OCI-LY1 (cell line): ENCODE data around the gene LALBA.

Experiments
- EZH2 ChIP-seq: fragments of 200-600 bp; sonication (generic), shearing (Covaris generic); IDR thresholded peaks from 2 replicates; pipeline ENCODE4 v1.8.0; 2017; ENCODE audit warnings: borderline replicate concordance, mixed run types, mild to moderate bottlenecking, antibody characterized with exemption, low read length, moderate library complexity, mixed read lengths
- TF ChIP-seq, protein P1 (sequence below): fragments of 200-600 bp; sonication (generic), shearing (Covaris generic); IDR thresholded peaks from 2 replicates; pipeline ENCODE4 v1.5.1; 2017; ENCODE audit warnings: mild to moderate bottlenecking, antibody characterized with exemption, low read length, moderate library complexity, mixed read lengths

DNA sequence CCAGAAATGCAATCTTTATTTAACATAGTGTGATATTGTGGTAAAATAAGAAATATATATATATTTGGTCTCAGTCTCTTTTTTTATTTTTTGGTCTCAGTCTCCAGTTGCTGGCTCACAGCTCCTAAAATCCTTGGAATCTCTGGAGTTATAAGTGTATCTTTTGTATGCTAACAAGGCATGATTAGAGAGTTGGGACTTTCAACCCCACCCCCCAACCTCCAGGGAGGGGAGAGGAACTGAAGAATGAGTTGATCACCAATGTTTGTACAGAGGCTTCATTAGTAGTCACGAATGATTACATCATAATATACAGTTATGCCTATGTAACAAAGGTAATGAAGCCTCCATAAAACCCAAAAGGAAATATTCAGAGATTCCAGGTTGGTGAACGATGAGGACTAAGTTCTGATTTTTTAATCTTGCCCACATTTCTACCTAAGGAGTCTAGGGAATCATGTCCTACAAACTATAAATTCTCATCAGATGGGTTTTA is 22.8 kb upstream of the LALBA start:
- no peak for TF ChIP-seq EZH2
- TF ChIP-seq, protein P1, sequence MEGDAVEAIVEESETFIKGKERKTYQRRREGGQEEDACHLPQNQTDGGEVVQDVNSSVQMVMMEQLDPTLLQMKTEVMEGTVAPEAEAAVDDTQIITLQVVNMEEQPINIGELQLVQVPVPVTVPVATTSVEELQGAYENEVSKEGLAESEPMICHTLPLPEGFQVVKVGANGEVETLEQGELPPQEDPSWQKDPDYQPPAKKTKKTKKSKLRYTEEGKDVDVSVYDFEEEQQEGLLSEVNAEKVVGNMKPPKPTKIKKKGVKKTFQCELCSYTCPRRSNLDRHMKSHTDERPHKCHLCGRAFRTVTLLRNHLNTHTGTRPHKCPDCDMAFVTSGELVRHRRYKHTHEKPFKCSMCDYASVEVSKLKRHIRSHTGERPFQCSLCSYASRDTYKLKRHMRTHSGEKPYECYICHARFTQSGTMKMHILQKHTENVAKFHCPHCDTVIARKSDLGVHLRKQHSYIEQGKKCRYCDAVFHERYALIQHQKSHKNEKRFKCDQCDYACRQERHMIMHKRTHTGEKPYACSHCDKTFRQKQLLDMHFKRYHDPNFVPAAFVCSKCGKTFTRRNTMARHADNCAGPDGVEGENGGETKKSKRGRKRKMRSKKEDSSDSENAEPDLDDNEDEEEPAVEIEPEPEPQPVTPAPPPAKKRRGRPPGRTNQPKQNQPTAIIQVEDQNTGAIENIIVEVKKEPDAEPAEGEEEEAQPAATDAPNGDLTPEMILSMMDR = no peak
